B cell (primary cell): Measurements from ENCODE around the gene POLRMT.

Experiments used
- CTCF ChIP-seq: fragments of 200-600 bp; IDR thresholded peaks from one replicate; pipeline ENCODE4 v1.8.0; 2022; ENCODE audit warnings: antibody characterized with exemption, mild to moderate bottlenecking
- EZH2 ChIP-seq: IDR thresholded peaks from 2 replicates; pipeline ENCODE4 v1.6.1; 2012; ENCODE audit warnings: borderline replicate concordance, low read depth, mild to moderate bottlenecking, moderate library complexity, low read length; ENCODE audit not compliant: insufficient read depth, poor library complexity, severe bottlenecking

- TF ChIP-seq CTCF, result no peak
- TF ChIP-seq EZH2, result no peak
Observed at GRCh38 chr19:623974-624373, 9.4 kb downstream of the POLRMT start.
